Smooth muscle cell (in vitro differentiated cells): ENCODE measurements around the gene GATA5. TPM values are rescaled to one million over a fixed set of nuclear protein-coding genes. Genes with fewer than 3 reads are reported as not detected.
"Not testable (repeated sequence)": the region's sequence is repeated elsewhere in the genome, so short reads cannot be mapped to it uniquely, and the experiment has no call there.

Experiments used
- DNase-seq: peaks from one replicate; lab custom pipeline; 2025; ENCODE audit not compliant: unreplicated experiment; lab: John Stamatoyannopoulos, UW
- H2AFZ ChIP-seq: fragments of 200-600 bp; sonication (generic); 2 replicates; pipeline ENCODE4 v1.6.0; 2016; ENCODE audit warnings: antibody characterized with exemption, low read depth, mild to moderate bottlenecking
- H3F3A ChIP-seq: fragments of 200-600 bp; sonication (generic); 2 replicates; pipeline ENCODE4 v1.6.0; 2017; ENCODE audit warnings: antibody characterized with exemption, low read depth
- H3K27ac ChIP-seq: fragments of 200-600 bp; sonication (generic); 2 replicates; pipeline ENCODE4 v1.5.1; 2016; ENCODE audit warnings: low read depth, mild to moderate bottlenecking
- H3K27me3 ChIP-seq: fragments of 200-600 bp; sonication (generic); 2 replicates; pipeline ENCODE4 v1.6.1; 2016; ENCODE audit warnings: low read depth, mild to moderate bottlenecking
- H3K36me3 ChIP-seq: fragments of 200-600 bp; sonication (generic); 2 replicates; pipeline ENCODE4 v1.5.1; 2016; ENCODE audit warnings: low read depth
- H3K4me1 ChIP-seq: fragments of 200-600 bp; sonication (generic); 2 replicates; pipeline ENCODE4 v1.5.1; 2016; ENCODE audit warnings: low read depth
- H3K4me2 ChIP-seq: fragments of 200-600 bp; sonication (generic); 2 replicates; pipeline ENCODE4 v1.6.0; 2016; ENCODE audit warnings: mild to moderate bottlenecking
- H3K4me3 ChIP-seq: fragments of 200-600 bp; sonication (generic); 2 replicates; pipeline ENCODE4 v1.5.1; 2016; ENCODE audit warnings: mild to moderate bottlenecking
- H3K79me2 ChIP-seq: fragments of 200-600 bp; sonication (generic); 2 replicates; pipeline ENCODE4 v1.6.0; 2016; ENCODE audit warnings: low read depth, mild to moderate bottlenecking
- H3K9ac ChIP-seq: fragments of 200-600 bp; sonication (generic); 2 replicates; pipeline ENCODE4 v1.6.0; 2016; ENCODE audit warnings: low read depth
- H3K9me3 ChIP-seq: fragments of 200-600 bp; sonication (generic); replicated peaks from 2 replicates; pipeline ENCODE4 v1.5.1; 2016; ENCODE audit warnings: low read depth
- H4K20me1 ChIP-seq: fragments of 200-600 bp; sonication (generic); 2 replicates; pipeline ENCODE4 v1.6.0; 2016; ENCODE audit warnings: low read depth
- CTCF ChIP-seq: fragments of 200-600 bp; sonication (generic); IDR thresholded peaks from 2 replicates; pipeline ENCODE4 v1.5.1; 2017; ENCODE audit warnings: borderline replicate concordance, mild to moderate bottlenecking, antibody characterized with exemption; ENCODE audit not compliant: insufficient read depth, poor library complexity, severe bottlenecking
- WGBS: methylation state at CpG from one replicate; pipeline ENCODE4 v1.1.7; 2016; ENCODE audit warnings: low lambda C conversion rate; 5-methylcytosine and 5-hydroxymethylcytosine counted together
- polyA plus RNA-seq: library from polyadenylated mRNA; unstranded; fragments of >200 nt; fragmentation: Nextera tagmentation; extraction: Ambion mirVana; gene quantifications from 2 replicates; pipeline ENCODE4 v1.2.1, GENCODE V29; 2016
- total RNA-seq: library from RNA; depleted of rRNA; stranded (reverse); fragments of >200 nt; gene quantifications from 2 replicates; pipeline ENCODE4 v1.2.3, GENCODE V29; 2014

Gene GATA5
- total and polyA plus RNA-seq, 2 experiments from 2014 or later: 1.9 to 9.2 TPM

- Histone ChIP-seq H4K20me1 (no peaks in the 10 kb centered on the region), H3K79me2 (no peaks in the 10 kb centered on the region), H3K9ac (no peak overlapping the region), H3K36me3 (no peaks in the 10 kb centered on the region), H2AFZ (no peak overlapping the region), H3K4me1 (peaks cover 4% of the 10 kb centered on the region), H3K27me3 (no peaks in the 10 kb centered on the region), H3K9me3 (no peaks in the 10 kb centered on the region), H3K4me2 (no peak overlapping the region), H3K27ac (no peak overlapping the region), H3F3A (peaks cover under 1% of the 10 kb centered on the region), H3K4me3 (no peak overlapping the region)
- 86% methylated on average over 10 of the region's 10 CpGs for WGBS
- DNase-seq: no peak
- no peak for TF ChIP-seq CTCF
Measured at GRCh38 chr20:62493886-62494285, 18.1 kb upstream of the GATA5 start.

- H3K27me3 ChIP-seq: no peaks in the 10 kb centered on the region
- no peak for DNase-seq
- H3K4me1 ChIP-seq: peaks cover 4% of the 10 kb centered on the region
- no peaks in the 10 kb centered on the region for H4K20me1 ChIP-seq
- no peaks in the 10 kb centered on the region for H3K9me3 ChIP-seq
- H3K4me2 ChIP-seq: no peak overlapping the region
- no peak for TF ChIP-seq CTCF
- no peak overlapping the region for H2AFZ ChIP-seq
- no peak overlapping the region for H3K9ac ChIP-seq
- H3F3A ChIP-seq: peaks cover 5% of the 10 kb centered on the region
- WGBS: 92% methylated on average over 11 of the region's 15 CpGs
- H3K36me3 ChIP-seq: no peaks in the 10 kb centered on the region
- no peaks in the 10 kb centered on the region for H3K79me2 ChIP-seq
- H3K4me3 ChIP-seq: no peak overlapping the region
- H3K27ac ChIP-seq: no peak overlapping the region
Measured at GRCh38 chr20:62493253-62493885, 17.6 kb upstream of the GATA5 start.

GRCh38 chr20:62492711-62493110 lies 16.9 kb upstream of the GATA5 start:
- H3K79me2 ChIP-seq: no peaks in the 10 kb centered on the region
- H3F3A ChIP-seq: peaks cover 7% of the 10 kb centered on the region
- H4K20me1 ChIP-seq: no peaks in the 10 kb centered on the region
- H3K9me3 ChIP-seq: no peaks in the 10 kb centered on the region
- H3K4me1 ChIP-seq: peaks cover 5% of the 10 kb centered on the region
- no peak for DNase-seq
- no peaks in the 10 kb centered on the region for H3K27me3 ChIP-seq
- no peak for TF ChIP-seq CTCF
- 98% methylated on average over 9 of the region's 10 CpGs for WGBS
- H3K9ac ChIP-seq: no peak overlapping the region
- no peak overlapping the region for H3K27ac ChIP-seq
- H3K4me3 ChIP-seq: no peak overlapping the region
- H3K36me3 ChIP-seq: no peaks in the 10 kb centered on the region
- no peak overlapping the region for H2AFZ ChIP-seq
- no peak overlapping the region for H3K4me2 ChIP-seq

- Histone ChIP-seq H3K4me1 (peaks cover 17% of the 10 kb centered on the region), H3F3A (peaks cover 17% of the 10 kb centered on the region)
- not testable (repeated sequence) for H3K36me3 ChIP-seq, H3K27me3 ChIP-seq, H3K27ac ChIP-seq, H3K4me2 ChIP-seq, H3K4me3 ChIP-seq, H4K20me1 ChIP-seq, H3K9me3 ChIP-seq, H2AFZ ChIP-seq, DNase-seq, H3K79me2 ChIP-seq, H3K9ac ChIP-seq
- WGBS: 81% methylated on average over 4 of the region's 4 CpGs
Measured at GRCh38 chr20:62490783-62491182, 15.0 kb upstream of the GATA5 start.
